Measurements from ENCODE around the gene KMT2C. TPM values are rescaled to one million over a fixed set of nuclear protein-coding genes. Genes with fewer than 3 reads are reported as not detected.

Gene KMT2C

Small RNA genes lying within 50 kb of the gene (small RNA-seq; reads per million reads assigned to genes)
- gene AC104692.1, result not detected
- not detected for gene AC104692.2
- not detected for gene RF00019

Data from skeletal muscle satellite cell (primary cell).